ENCODE results near the gene TAS1R3. TPM values are rescaled to one million over a fixed set of nuclear protein-coding genes. Genes with fewer than 3 reads are reported as not detected.
A peak's percentile ranks its signal among the peaks of the same experiment; 100 is the strongest.

Gene TAS1R3
- total and polyA plus RNA-seq, 2 donors (not counting 1 experiment from before 2014, with no cell fraction given) = 4.1 to 11.7 TPM

- H3K27ac ChIP-seq (ENCODE audit: low read length in 2 of 2) = peak overlapping the region in 1 of 2 donors; percentile 85
- H3K4me1 ChIP-seq (ENCODE audit: control insufficient read depth in 2 of 2, insufficient read depth in 2 of 2, low read length in 2 of 2) = peaks cover 34 to 38% of the 10 kb centered on the region in 2 donors
- H3K79me2 ChIP-seq (ENCODE audit: control insufficient read depth, insufficient read depth, low read length) = peaks cover 30% of the 10 kb centered on the region
These were observed 21.6 kb upstream of the TAS1R3 start for GRCh38 chr1:1309251-1310108.

More at GRCh38 chr1:1309251-1310108, 21.6 kb upstream of the TAS1R3 start:
- Mint-ChIP-seq H3K27ac (peak overlapping the region; percentile 73), H3K9me3 (ENCODE audit: insufficient read depth) (no peaks in the 10 kb centered on the region), H3K4me1 (peaks cover 28% of the 10 kb centered on the region), H3K4me3 (peak overlapping the region; percentile 74), H3K27me3 (no peaks in the 10 kb centered on the region)
- peaks cover 34% of the 10 kb centered on the region for H4K20me1 ChIP-seq (ENCODE audit: control insufficient read depth, insufficient read depth, low read length, poor library complexity, severe bottlenecking)
- H3K9me3 ChIP-seq (ENCODE audit: control extremely low read depth in 1 of 3, control insufficient read depth in 2 of 3, insufficient read depth in 1 of 3, low read length in 2 of 3) = no peaks in the 10 kb centered on the region
- H3K9ac ChIP-seq (ENCODE audit: low read length) = peak overlapping the region; percentile 87
- intact Hi-C loops (cut with micrococcal nuclease) = loop anchor here (5.0 kb wide), 3 partner anchors 77 to 297 kb away; partner anchors contain the start of genes B3GALT6, ISG15 and SDF4
- 54% methylated on average over 51 of the region's 57 CpGs for WGBS (ENCODE audit: insufficient coverage)
- peaks cover 0 to 31% of the 10 kb centered on the region in 2 experiments for H3K36me3 ChIP-seq (replicated peaks in 1 of 2; ENCODE audit: control extremely low read depth in 1 of 2, control insufficient read depth in 1 of 2, extremely low read depth in 1 of 2, insufficient read depth in 2 of 2, low read length in 1 of 2)
- H2AFZ ChIP-seq (ENCODE audit: insufficient read depth, low read depth, low read length, poor library complexity, severe bottlenecking) = peak overlapping the region; percentile 93
- peak overlapping the region; percentile 99 for H3K4me2 ChIP-seq (replicated peaks; ENCODE audit: low read depth, low read length, poor library complexity, severe bottlenecking)
- no peaks in the 10 kb centered on the region for H3K27me3 ChIP-seq (replicated peaks in 1 of 4; ENCODE audit: control extremely low read depth in 1 of 4, control insufficient read depth in 3 of 4, insufficient read depth in 4 of 4, low read length in 3 of 4)
- ChIA-PET CTCF (interaction anchor here (0.7 to 1.1 kb wide), 3 partner anchors 12 to 196 kb away, joined by 3 read pairs; no protein-coding TSS in a partner anchor), POLR2A (no interaction called here)
- no peak for TF ChIP-seq EZH2 (IDR thresholded peaks at IDR 0.05; ENCODE audit: borderline replicate concordance, insufficient read depth, low read depth, low read length, poor library complexity, severe bottlenecking)
- no peak for TF ChIP-seq CTCF (IDR thresholded peaks at IDR 0.05)
- peak overlapping the region in 4 of 5 experiments; percentile 77 to 84 (median 80) for H3K4me3 ChIP-seq (ENCODE audit: control extremely low read depth in 1 of 5, extremely low read depth in 1 of 5, insufficient read depth in 1 of 5, low read depth in 2 of 5, low read length in 4 of 5)
- peak; percentile 54 for DNase-seq
- ATAC-seq (ENCODE audit: low read depth) = no peak
